Panc1 (cell line): ENCODE measurements around the gene KCNE2. TPM values are rescaled to one million over a fixed set of nuclear protein-coding genes. Genes with fewer than 3 reads are reported as not detected.
A peak's percentile ranks its signal among the peaks of the same experiment; 100 is the strongest.

ENCODE experiments used
- ATAC-seq: fragments of 200-7000 bp; cut with Tn5 transposase; 2 replicates; pipeline ENCODE4 v1.9.1; 2020; ENCODE audit warnings: mild to moderate bottlenecking, moderate library complexity
- BruUV-seq: library from RNA; stranded (reverse); fragments of 400-500 nt; replicated peaks from 2 replicates; lab custom pipeline; 2021; lab: Mats Ljungman, UMichigan
- CTCF ChIA-PET: fragments of 300-600 bp; sonication (Branson Sonifier 250); formaldehyde crosslinking; loops from one replicate; lab custom pipeline; 2022; ENCODE audit warnings: antibody characterized with exemption; lab: Charles Lee
- POLR2A ChIA-PET: fragments of 300-600 bp; sonication (Branson Sonifier 250); formaldehyde crosslinking; loops from one replicate; lab custom pipeline; 2022; ENCODE audit warnings: antibody characterized with exemption; lab: Charles Lee
- DNase-seq: peaks from one replicate; pipeline ENCODE4 v3.0.0-alpha.2; 2010; ENCODE audit warnings: low read depth, low spot score
- H3K27ac ChIP-seq: 2 replicates; pipeline ENCODE4 v1.5.1; 2011; ENCODE audit warnings: mild to moderate bottlenecking, low read length, inconsistent platforms
- H3K27me3 ChIP-seq: fragments of 200-500 bp; sonication (Bioruptor generic); 2 replicates; pipeline ENCODE4 v1.6.0; 2014; ENCODE audit warnings: low read length, inconsistent platforms; ENCODE audit not compliant: control insufficient read depth, insufficient read depth
- H3K36me3 ChIP-seq: fragments of 200-500 bp; sonication (Bioruptor generic); 2 replicates; pipeline ENCODE4 v1.5.1; 2014; ENCODE audit warnings: inconsistent platforms, mild to moderate bottlenecking, low read length, moderate library complexity; ENCODE audit not compliant: control insufficient read depth, insufficient read depth
- H3K4me1 ChIP-seq: 2 replicates; pipeline ENCODE4 v1.5.1; 2011; ENCODE audit warnings: inconsistent platforms, mild to moderate bottlenecking, low read length, moderate library complexity; ENCODE audit not compliant: control insufficient read depth, insufficient read depth
- H3K4me3 ChIP-seq, 2 experiments: 2 replicates each; pipeline ENCODE4 v1.5.1; 2011 to 2012; ENCODE audit warnings: low read depth in 2 of 2, low read length in 2 of 2, mild to moderate bottlenecking in 2 of 2, inconsistent platforms in 1 of 2, moderate library complexity in 1 of 2
- H3K9me3 ChIP-seq: fragments of 200-500 bp; sonication (Bioruptor generic); 2 replicates; pipeline ENCODE4 v1.5.1; 2014; ENCODE audit warnings: low read depth, mild to moderate bottlenecking, inconsistent platforms, low read length, moderate library complexity; ENCODE audit not compliant: control insufficient read depth, insufficient read depth
- POLR2AphosphoS5 ChIP-seq: IDR thresholded peaks from 2 replicates; pipeline ENCODE4 v1.6.1; 2012; ENCODE audit warnings: mild to moderate bottlenecking, low read depth, low read length, moderate library complexity
- SIN3A ChIP-seq: IDR thresholded peaks from 2 replicates; pipeline ENCODE4 v1.6.1; 2012; ENCODE audit warnings: low read depth, mild to moderate bottlenecking, low read length, moderate library complexity, borderline replicate concordance; ENCODE audit not compliant: insufficient read depth
- TCF7L2 ChIP-seq: IDR thresholded peaks from 2 replicates; pipeline ENCODE4 v1.6.1; 2011; ENCODE audit warnings: mild to moderate bottlenecking, low read depth, low read length, inconsistent platforms
- in situ Hi-C: cut with HindIII; loops from 2 replicates; pipeline ENCODE4 v1.10.0; 2016; ENCODE audit warnings: low sequenced_read_pairs, low pct_unique_long_range_greater_than_20kb
- intact Hi-C: fragments of 100-400 bp; cut with micrococcal nuclease; formaldehyde crosslinking; loops from one replicate; pipeline ENCODE4 v1.10.0; 2022; ENCODE audit not compliant: unreplicated experiment
- total RNA-seq: library from RNA; stranded (reverse); gene quantifications from one replicate; pipeline ENCODE4 v1.2.1, GENCODE V29; 2021; ENCODE audit not compliant: unreplicated experiment
- TF ChIP-seq, protein P1 (sequence below): fragments of 450-650 bp; IDR thresholded peaks from 2 replicates; pipeline ENCODE4 v1.5.1; 2017; ENCODE audit warnings: mild to moderate bottlenecking
- TF ChIP-seq, protein P2 (sequence below), 2 experiments: IDR thresholded peaks; 2 replicates each; pipeline ENCODE4 v1.6.1; 2011 to 2012; ENCODE audit warnings: low read depth in 2 of 2, control low read depth in 1 of 2, low read length in 1 of 2, mild to moderate bottlenecking in 1 of 2, moderate library complexity in 1 of 2; ENCODE audit not compliant: insufficient read depth in 1 of 2

The KCNE2 gene
- total RNA-seq, 1 experiment from 2014 or later: not detected

DNA sequence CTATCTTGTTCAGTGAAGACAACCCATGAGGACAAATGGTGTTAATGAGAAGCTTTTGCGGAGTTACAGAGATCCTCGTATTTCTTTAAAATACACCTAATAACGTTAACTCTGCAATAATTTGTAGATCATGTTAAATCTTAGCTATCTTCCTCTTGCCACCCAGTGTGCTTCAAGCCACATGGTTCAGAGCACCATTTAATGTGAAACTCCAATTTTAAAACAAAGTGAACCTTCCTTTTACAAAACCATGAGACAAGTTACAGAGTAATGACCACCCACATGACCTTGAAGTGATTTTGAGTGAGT, 1.7 kb upstream of the KCNE2 start:
- in situ Hi-C loops: no loop called here
- Histone ChIP-seq H3K9me3 (no peaks in the 10 kb centered on the region), H3K36me3 (no peaks in the 10 kb centered on the region), H3K4me1 (0 out of 2 replicates have a peak, but pooled peaks cover 3% of the 10 kb centered on the region), H3K27ac (no peak overlapping the region), H3K4me3 (no peak overlapping the region), H3K27me3 (no peaks in the 10 kb centered on the region)
- ChIA-PET POLR2A (no interaction called here), CTCF (interaction anchor here (0.6 to 1.5 kb wide), 4 partner anchors 190 to 269 kb away, joined by 3 to 5 read pairs (median 3); no protein-coding TSS in a partner anchor)
- intact Hi-C loops: no loop called here
- DNase-seq (no peak), ATAC-seq (no peak)
- TF ChIP-seq, protein P1, sequence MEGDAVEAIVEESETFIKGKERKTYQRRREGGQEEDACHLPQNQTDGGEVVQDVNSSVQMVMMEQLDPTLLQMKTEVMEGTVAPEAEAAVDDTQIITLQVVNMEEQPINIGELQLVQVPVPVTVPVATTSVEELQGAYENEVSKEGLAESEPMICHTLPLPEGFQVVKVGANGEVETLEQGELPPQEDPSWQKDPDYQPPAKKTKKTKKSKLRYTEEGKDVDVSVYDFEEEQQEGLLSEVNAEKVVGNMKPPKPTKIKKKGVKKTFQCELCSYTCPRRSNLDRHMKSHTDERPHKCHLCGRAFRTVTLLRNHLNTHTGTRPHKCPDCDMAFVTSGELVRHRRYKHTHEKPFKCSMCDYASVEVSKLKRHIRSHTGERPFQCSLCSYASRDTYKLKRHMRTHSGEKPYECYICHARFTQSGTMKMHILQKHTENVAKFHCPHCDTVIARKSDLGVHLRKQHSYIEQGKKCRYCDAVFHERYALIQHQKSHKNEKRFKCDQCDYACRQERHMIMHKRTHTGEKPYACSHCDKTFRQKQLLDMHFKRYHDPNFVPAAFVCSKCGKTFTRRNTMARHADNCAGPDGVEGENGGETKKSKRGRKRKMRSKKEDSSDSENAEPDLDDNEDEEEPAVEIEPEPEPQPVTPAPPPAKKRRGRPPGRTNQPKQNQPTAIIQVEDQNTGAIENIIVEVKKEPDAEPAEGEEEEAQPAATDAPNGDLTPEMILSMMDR: peak; percentile 53
- TF ChIP-seq, protein P2, sequence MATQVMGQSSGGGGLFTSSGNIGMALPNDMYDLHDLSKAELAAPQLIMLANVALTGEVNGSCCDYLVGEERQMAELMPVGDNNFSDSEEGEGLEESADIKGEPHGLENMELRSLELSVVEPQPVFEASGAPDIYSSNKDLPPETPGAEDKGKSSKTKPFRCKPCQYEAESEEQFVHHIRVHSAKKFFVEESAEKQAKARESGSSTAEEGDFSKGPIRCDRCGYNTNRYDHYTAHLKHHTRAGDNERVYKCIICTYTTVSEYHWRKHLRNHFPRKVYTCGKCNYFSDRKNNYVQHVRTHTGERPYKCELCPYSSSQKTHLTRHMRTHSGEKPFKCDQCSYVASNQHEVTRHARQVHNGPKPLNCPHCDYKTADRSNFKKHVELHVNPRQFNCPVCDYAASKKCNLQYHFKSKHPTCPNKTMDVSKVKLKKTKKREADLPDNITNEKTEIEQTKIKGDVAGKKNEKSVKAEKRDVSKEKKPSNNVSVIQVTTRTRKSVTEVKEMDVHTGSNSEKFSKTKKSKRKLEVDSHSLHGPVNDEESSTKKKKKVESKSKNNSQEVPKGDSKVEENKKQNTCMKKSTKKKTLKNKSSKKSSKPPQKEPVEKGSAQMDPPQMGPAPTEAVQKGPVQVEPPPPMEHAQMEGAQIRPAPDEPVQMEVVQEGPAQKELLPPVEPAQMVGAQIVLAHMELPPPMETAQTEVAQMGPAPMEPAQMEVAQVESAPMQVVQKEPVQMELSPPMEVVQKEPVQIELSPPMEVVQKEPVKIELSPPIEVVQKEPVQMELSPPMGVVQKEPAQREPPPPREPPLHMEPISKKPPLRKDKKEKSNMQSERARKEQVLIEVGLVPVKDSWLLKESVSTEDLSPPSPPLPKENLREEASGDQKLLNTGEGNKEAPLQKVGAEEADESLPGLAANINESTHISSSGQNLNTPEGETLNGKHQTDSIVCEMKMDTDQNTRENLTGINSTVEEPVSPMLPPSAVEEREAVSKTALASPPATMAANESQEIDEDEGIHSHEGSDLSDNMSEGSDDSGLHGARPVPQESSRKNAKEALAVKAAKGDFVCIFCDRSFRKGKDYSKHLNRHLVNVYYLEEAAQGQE (IDR thresholded peaks at IDR 0.05; ENCODE audit: insufficient read depth in 1 of 2, low read depth in 2 of 2, low read length in 1 of 2): no peak
- TF ChIP-seq SIN3A (no peak), POLR2AphosphoS5 (no peak), TCF7L2 (no peak)
- BruUV-seq: no TSS peak

DNA sequence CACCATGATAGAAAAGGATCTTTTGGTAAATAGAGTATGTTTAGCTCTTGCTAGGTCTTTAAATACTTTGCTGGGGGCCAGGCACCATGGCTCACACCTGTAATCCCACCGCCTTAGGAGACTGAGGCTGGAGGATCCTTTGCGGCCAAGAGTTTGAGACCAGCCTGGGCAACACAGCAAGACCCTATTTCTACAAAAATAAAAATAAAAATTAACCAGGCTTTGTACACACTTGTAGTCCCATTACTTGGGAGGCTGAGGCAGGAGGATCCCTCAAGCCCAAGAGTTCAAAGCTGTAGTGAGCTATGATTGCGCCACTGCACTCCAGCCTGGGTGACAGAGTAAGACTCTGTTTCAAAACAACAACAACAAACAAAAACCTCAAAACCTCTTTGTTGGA, 1.1 kb upstream of the KCNE2 start:
- intact Hi-C loops: no loop called here
- no peak overlapping the region for H3K4me3 ChIP-seq

More for the DNA sequence above, 1.1 kb upstream of the KCNE2 start:
- TF ChIP-seq, protein P1: no peak
- TF ChIP-seq TCF7L2 (no peak), SIN3A (no peak), POLR2AphosphoS5 (no peak)
- CTCF ChIA-PET: interaction anchor here (0.6 to 1.2 kb wide), 2 partner anchors 191 to 265 kb away, joined by 3 to 5 read pairs; no protein-coding TSS in a partner anchor
- no peak for ATAC-seq
- Histone ChIP-seq H3K27ac (no peak overlapping the region), H3K9me3 (no peaks in the 10 kb centered on the region), H3K4me1 (0 out of 2 replicates have a peak, but pooled peaks cover 3% of the 10 kb centered on the region), H3K27me3 (no peaks in the 10 kb centered on the region), H3K36me3 (no peaks in the 10 kb centered on the region)
- in situ Hi-C loops: no loop called here
- POLR2A ChIA-PET: no interaction called here
- BruUV-seq: no TSS peak
- no peak for DNase-seq
